Measurements from ENCODE around the gene DMPK.
A peak's percentile ranks its signal among the peaks of the same experiment; 100 is the strongest.

DMPK gene

DNA sequence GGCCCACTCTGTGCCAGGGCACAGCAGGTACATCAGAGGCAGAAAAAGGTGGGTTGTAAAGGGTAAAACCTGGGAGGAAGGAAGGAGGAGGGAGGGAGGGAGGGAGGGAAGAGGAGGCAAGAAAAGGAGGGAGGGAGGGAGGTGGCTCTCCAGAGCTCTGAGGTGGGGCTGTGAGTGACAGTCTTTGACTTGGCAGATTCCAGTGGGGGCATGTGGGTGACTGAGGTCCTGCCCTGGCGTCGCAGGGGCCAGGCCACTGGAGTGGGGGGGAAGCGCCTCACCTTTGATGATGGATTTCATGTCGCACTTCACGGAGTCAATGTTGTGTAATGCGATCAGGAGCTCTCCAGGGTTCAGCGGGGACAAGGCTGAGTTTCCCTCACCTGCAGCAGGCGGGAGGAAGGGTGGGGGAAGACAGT lies 38.8 kb upstream of the DMPK start:
- DNase-seq (ENCODE audit: low spot score): no peak
- in situ Hi-C loops (cut with MboI; ENCODE audit: low pct_unique_long_range_greater_than_20kb, low sequenced_read_pairs, unreplicated experiment): no loop called here
- TF ChIP-seq, protein P1, sequence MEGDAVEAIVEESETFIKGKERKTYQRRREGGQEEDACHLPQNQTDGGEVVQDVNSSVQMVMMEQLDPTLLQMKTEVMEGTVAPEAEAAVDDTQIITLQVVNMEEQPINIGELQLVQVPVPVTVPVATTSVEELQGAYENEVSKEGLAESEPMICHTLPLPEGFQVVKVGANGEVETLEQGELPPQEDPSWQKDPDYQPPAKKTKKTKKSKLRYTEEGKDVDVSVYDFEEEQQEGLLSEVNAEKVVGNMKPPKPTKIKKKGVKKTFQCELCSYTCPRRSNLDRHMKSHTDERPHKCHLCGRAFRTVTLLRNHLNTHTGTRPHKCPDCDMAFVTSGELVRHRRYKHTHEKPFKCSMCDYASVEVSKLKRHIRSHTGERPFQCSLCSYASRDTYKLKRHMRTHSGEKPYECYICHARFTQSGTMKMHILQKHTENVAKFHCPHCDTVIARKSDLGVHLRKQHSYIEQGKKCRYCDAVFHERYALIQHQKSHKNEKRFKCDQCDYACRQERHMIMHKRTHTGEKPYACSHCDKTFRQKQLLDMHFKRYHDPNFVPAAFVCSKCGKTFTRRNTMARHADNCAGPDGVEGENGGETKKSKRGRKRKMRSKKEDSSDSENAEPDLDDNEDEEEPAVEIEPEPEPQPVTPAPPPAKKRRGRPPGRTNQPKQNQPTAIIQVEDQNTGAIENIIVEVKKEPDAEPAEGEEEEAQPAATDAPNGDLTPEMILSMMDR (IDR thresholded peaks at IDR 0.05; ENCODE audit: extremely low read depth, insufficient read depth, missing control alignments): no peak

DNA sequence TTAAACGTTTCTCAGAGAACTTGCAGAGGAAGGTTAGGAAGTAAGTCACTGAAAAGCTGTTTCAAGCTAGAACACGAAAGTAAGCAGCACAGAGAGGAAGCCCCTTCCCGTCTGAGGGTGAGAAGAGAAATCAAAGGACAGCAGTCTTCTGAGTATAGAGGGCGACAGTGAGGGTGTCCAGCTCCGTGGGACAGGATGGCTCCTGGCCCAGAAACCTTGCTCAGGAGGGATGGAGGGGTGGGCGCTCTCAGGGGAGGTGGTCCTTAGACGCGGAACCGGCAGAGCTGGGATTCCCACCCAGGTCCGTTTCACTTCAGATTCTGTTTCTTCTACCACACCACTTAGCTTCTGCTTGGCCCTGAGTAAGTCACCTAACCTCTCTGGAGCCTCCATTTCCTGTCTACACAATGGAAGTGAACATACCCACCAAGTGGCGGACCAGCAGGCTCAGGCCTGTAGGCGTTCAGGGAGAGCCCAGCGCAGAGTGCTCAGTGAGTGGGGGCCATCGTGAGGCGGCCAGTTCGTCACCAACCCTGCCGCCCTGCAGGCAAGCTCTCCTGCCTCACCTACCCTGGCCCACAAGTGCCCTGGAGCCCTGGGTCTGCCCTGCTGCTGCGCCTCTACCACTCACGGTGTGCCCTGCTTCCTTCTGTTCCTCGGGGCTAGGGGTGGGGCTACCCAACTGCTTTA lies 38.3 kb upstream of the DMPK start:
- TF ChIP-seq, protein P1 (IDR thresholded peaks at IDR 0.05; ENCODE audit: extremely low read depth, insufficient read depth, missing control alignments): no peak
- in situ Hi-C loops (cut with MboI; ENCODE audit: low pct_unique_long_range_greater_than_20kb, low sequenced_read_pairs, unreplicated experiment): no loop called here
- no peak for DNase-seq (ENCODE audit: low spot score)

DNA sequence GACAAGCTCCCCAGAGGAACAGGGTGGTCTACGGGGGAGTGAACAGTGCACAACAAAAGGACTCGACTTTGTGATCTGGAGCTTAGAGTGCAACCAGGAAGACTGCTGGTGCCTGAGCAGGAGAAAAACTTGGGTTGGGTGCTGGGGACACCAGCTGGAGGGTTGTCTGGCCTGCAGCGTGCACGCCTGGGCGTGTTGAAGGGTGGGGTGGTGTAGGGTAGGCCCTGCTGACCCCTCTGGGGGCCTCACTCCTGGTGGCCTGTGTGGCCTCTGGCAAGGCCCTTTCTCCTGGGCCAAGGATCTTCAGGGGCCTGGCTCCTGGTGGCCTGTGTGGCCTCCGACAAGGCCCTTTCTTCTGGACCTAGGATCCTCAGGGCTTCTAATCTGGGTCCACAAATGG lies 37.5 kb upstream of the DMPK start:
- TF ChIP-seq, protein P1 (IDR thresholded peaks at IDR 0.05; ENCODE audit: extremely low read depth, insufficient read depth, missing control alignments): no peak
- no peak for DNase-seq (ENCODE audit: low spot score)
- in situ Hi-C loops (cut with MboI; ENCODE audit: low pct_unique_long_range_greater_than_20kb, low sequenced_read_pairs, unreplicated experiment): no loop called here

DNA sequence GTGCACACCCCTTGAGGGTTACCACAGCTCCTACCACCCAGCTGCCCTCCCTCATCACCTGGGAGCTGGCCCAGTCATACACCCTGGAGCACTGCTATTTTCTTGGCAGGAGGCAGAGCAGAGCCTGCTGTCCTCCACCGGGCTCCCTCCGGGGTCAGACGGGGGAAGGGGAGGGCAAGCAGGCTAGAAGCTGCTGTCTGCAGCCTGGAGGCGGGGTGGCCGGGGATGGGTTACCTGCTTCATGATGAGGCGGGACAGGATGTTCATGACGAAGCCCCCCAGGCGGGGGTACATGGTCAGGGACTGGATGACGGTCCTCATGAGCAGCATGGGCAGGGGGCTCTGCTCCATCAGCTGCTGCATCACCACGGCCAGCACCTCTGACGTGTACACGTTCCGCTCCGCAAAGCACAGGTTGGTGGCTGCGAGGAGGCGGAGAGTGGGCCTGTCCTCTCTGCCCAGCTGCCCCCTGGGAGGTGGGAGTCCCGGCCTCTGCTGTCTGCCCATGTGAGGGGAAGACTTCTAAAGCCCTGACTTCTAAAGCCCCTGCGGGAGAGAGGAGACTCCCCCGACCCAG lies 35.5 kb upstream of the DMPK start:
- in situ Hi-C loops (cut with MboI; ENCODE audit: low pct_unique_long_range_greater_than_20kb, low sequenced_read_pairs, unreplicated experiment): no loop called here
- DNase-seq (ENCODE audit: low spot score): peak; percentile 50
- TF ChIP-seq, protein P1 (IDR thresholded peaks at IDR 0.05; ENCODE audit: extremely low read depth, insufficient read depth, missing control alignments): no peak

DNA sequence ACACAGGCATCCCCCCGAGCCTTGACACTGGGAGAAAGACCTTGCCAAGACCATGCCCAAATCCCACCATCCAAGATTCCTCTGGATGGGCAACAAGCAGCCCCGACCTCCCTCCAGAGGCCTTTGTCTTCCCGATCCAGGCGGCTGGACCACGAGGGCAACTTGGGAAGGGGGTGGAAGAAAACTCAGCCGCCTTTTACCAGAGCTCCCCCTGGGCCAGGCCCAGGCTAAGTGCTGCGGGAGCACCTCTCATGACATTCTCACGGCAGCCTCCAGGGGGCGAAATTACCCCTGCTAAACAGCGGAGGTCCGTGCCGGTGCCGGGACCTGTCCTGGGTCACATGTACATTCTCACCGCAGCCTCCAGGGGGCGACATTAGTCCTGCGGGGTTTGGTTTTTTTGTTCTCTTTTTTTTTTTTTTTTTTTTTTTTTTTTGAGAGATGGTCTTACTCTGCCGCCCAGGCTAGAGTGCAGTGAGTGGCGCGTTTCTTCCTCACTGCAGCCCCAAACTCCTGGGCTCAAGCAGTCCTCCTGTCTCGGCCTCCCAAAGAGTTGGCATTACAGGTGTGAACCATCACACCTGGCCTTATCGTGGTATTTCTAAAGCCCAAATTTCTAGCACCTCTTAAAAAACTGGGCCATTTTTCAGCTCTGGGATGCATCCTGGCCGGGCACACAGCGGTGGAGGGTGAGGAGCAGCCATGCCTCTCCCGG lies 34.9 kb upstream of the DMPK start:
- in situ Hi-C loops (cut with MboI; ENCODE audit: low pct_unique_long_range_greater_than_20kb, low sequenced_read_pairs, unreplicated experiment): no loop called here
- TF ChIP-seq, protein P1 (IDR thresholded peaks at IDR 0.05; ENCODE audit: extremely low read depth, insufficient read depth, missing control alignments): peak; percentile 89
- DNase-seq (ENCODE audit: low spot score): peak; percentile 99

DNA sequence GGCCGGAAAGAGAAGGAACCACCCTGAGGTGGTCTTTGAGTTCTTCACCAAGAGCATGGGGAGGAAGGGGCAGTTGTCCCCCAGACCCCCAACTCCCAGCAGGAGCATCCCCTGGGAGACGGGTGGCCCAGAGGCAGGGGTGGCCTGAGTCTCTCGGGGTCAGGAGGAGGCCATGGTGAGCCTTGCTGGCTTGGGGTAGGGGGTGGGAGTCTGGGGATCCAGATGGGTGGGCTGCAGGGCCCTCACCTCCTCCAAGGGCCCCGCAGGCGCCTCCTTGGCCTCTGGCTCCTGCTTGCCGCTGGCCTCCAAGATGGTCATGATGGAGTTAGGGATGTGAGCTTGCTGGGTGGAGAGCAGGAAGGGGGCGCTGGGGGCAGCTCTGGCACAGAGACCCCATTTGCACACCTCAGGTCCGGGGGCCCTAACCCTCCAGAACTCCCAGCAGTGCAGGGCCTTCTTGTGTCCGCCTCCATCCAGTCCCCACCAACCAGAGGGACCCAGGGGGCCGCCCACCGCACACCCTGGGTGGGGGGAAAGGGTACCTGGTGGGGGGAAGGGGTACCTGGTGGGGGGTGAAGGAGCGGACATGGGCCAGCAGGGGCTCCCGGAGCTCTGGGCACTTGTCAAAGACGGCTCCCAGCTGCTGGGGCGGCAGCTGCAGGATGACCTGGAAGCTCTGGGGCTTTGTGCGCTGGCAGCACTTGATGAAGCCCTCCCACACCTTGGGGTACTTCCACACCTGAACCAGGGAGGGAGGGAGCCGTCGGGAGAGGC lies 34.1 kb upstream of the DMPK start:
- in situ Hi-C loops (cut with MboI; ENCODE audit: low pct_unique_long_range_greater_than_20kb, low sequenced_read_pairs, unreplicated experiment): no loop called here

More for the DNA sequence above, 34.1 kb upstream of the DMPK start:
- DNase-seq (ENCODE audit: low spot score): no peak
- TF ChIP-seq, protein P1 (IDR thresholded peaks at IDR 0.05; ENCODE audit: extremely low read depth, insufficient read depth, missing control alignments): no peak
